Naive thymus-derived CD4-positive, alpha-beta T cell (primary cell): ENCODE results near the gene CPXM2. TPM values are rescaled to one million over a fixed set of nuclear protein-coding genes. Genes with fewer than 3 reads are reported as not detected.

ENCODE experiments used
- ATAC-seq: fragments of 150-1000 bp; cut with Tn5 transposase; 2 replicates; pipeline ENCODE4 v1.10.0; 2021; ENCODE audit warnings: mild to moderate bottlenecking, moderate library complexity
- CTCF ChIA-PET: fragments of 350-600 bp; sonication (Branson Sonifier 250); formaldehyde crosslinking; loops from one replicate; lab custom pipeline; 2021; ENCODE audit warnings: antibody characterized with exemption; lab: Charles Lee
- POLR2A ChIA-PET: fragments of 350-600 bp; sonication (Branson Sonifier 250); formaldehyde crosslinking; loops from one replicate; lab custom pipeline; 2021; ENCODE audit warnings: antibody characterized with exemption, inconsistent platforms; lab: Charles Lee
- DNase-seq, 9 donors: peaks; one replicate each; pipeline versions ENCODE4 v3.0.0 to v3.0.0-alpha.2; 2020 to 2022; ENCODE audit warnings: mixed read lengths in 1 of 9
- H3K27ac ChIP-seq: one replicate; pipeline ENCODE4 v1.7.0; 2013; ENCODE audit warnings: mild to moderate bottlenecking, low read depth, low read length, moderate library complexity
- H3K27me3 ChIP-seq, 2 donors: one replicate each; pipeline ENCODE4 v1.7.0; 2013; ENCODE audit warnings: low read length in 2 of 2, mild to moderate bottlenecking in 2 of 2, moderate library complexity in 2 of 2; ENCODE audit not compliant: control insufficient read depth in 2 of 2, insufficient read depth in 2 of 2
- H3K36me3 ChIP-seq, 3 experiments: 1 replicate in 2 of 3; 2 replicates in 1 of 3; pipeline ENCODE4 v1.7.0; 2013; ENCODE audit warnings: low read length in 3 of 3, mild to moderate bottlenecking in 3 of 3, moderate library complexity in 1 of 3; ENCODE audit not compliant: insufficient read depth in 3 of 3, control insufficient read depth in 2 of 3
- H3K4me1 ChIP-seq, 2 donors: one replicate each; pipeline ENCODE4 v1.7.0; 2013; ENCODE audit warnings: low read length in 2 of 2, mild to moderate bottlenecking in 2 of 2, moderate library complexity in 1 of 2; ENCODE audit not compliant: control insufficient read depth in 2 of 2, insufficient read depth in 2 of 2
- H3K4me3 ChIP-seq: 2 replicates; pipeline ENCODE4 v1.7.0; 2013; ENCODE audit warnings: mild to moderate bottlenecking, low read length
- H3K9me3 ChIP-seq, 3 experiments: 1 replicate in 2 of 3; 2 replicates in 1 of 3; pipeline ENCODE4 v1.7.0; 2013; ENCODE audit warnings: low read length in 3 of 3; ENCODE audit not compliant: control insufficient read depth in 2 of 3
- H3K27ac Mint-ChIP-seq, 9 donors: one replicate each; pipeline ENCODE4 v1.8.0; 2020 to 2022; ENCODE audit warnings: mixed read lengths in 9 of 9, mild to moderate bottlenecking in 8 of 9, moderate library complexity in 5 of 9, inconsistent platforms in 2 of 9
- H3K27me3 Mint-ChIP-seq, 5 donors: one replicate each; pipeline ENCODE4 v1.8.0; 2021 to 2022; ENCODE audit warnings: mixed read lengths in 5 of 5, mild to moderate bottlenecking in 1 of 5
- H3K36me3 Mint-ChIP-seq, 5 donors: one replicate each; pipeline ENCODE4 v1.8.0; 2020 to 2022; ENCODE audit warnings: mixed read lengths in 5 of 5, mild to moderate bottlenecking in 3 of 5, inconsistent platforms in 1 of 5
- H3K4me1 Mint-ChIP-seq, 7 donors: one replicate each; pipeline ENCODE4 v1.8.0; 2020 to 2022; ENCODE audit warnings: mixed read lengths in 7 of 7, mild to moderate bottlenecking in 3 of 7, inconsistent platforms in 1 of 7
- H3K4me3 Mint-ChIP-seq, 10 donors: one replicate each; pipeline ENCODE4 v1.8.0; 2020 to 2022; ENCODE audit warnings: mild to moderate bottlenecking in 10 of 10, mixed read lengths in 10 of 10, moderate library complexity in 6 of 10, inconsistent platforms in 2 of 10
- H3K9me3 Mint-ChIP-seq, 11 donors: one replicate each; pipeline ENCODE4 v1.8.0; 2020 to 2022; ENCODE audit warnings: mixed read lengths in 11 of 11, mild to moderate bottlenecking in 4 of 11, inconsistent platforms in 1 of 11, moderate library complexity in 1 of 11
- intact Hi-C, 2 donors: fragments of 100-400 bp; cut with micrococcal nuclease; formaldehyde crosslinking; loops; one replicate each; pipeline ENCODE4 v1.15.1; 2023
- polyA plus RNA-seq, 2 donors: library from polyadenylated mRNA; unstranded; fragments of 300-500 nt; fragmentation: Illumina TruSeq; gene quantifications; one replicate each; pipeline ENCODE4 v1.2.3, GENCODE V29; 2021
- total RNA-seq, 6 experiments: library from RNA in 5 of 6; stranded (reverse) in 5 of 6; gene quantifications; 1 replicate in 5 of 6; 2 replicates in 1 of 6; pipeline ENCODE4 v1.2.3 and lab custom pipeline; 2021 to 2026

Gene CPXM2
- total and polyA plus RNA-seq, 7 experiments from 2014 or later, result not detected

DNA sequence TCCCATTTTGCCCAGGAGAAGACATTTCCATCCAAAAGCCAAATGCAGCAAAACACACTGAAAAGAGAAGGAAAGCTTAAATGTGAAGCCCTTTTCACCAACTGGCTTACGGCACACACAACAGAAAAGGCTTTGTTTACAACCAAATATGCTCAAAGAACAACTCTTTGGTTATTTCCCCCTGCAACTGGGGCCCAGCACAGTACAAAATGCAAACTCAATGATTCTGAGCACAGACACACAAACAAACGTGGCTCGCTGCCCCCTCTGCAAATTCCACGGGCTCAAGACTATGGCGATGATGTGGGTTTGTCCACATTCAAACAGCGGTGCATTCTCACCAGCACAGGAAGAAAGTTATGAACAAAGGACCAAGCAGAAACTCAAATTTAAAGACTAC is 5.3 kb downstream of the CPXM2 start:
- H3K4me3 Mint-ChIP-seq, result no peak overlapping the region
- no peaks in the 10 kb centered on the region for H3K4me1 ChIP-seq
- no peak overlapping the region for H3K27ac Mint-ChIP-seq
- DNase-seq, result no peak
- no peaks in the 10 kb centered on the region for H3K27me3 ChIP-seq
- POLR2A ChIA-PET, result no interaction called here
- no peaks in the 10 kb centered on the region for H3K9me3 ChIP-seq
- no peaks in the 10 kb centered on the region for H3K36me3 Mint-ChIP-seq
- CTCF ChIA-PET, result no interaction called here
- no peak overlapping the region for H3K27ac ChIP-seq
- no peak for ATAC-seq
- H3K27me3 Mint-ChIP-seq, result peaks cover 17 to 26% (median 23%) of the 10 kb centered on the region in 5 donors
- no peaks in the 10 kb centered on the region for H3K4me1 Mint-ChIP-seq
- no peak overlapping the region for H3K4me3 ChIP-seq
- H3K9me3 Mint-ChIP-seq, result peaks cover 0 to 2% (median 0%) of the 10 kb centered on the region in 11 donors
- H3K36me3 ChIP-seq, result no peaks in the 10 kb centered on the region
- intact Hi-C loops, result no loop called here

- Histone ChIP-seq H3K27me3 (no peaks in the 10 kb centered on the region), H3K36me3 (no peaks in the 10 kb centered on the region), H3K4me3 (no peak overlapping the region), H3K4me1 (no peaks in the 10 kb centered on the region), H3K9me3 (no peaks in the 10 kb centered on the region), H3K27ac (no peak overlapping the region)
- Mint-ChIP-seq H3K4me1 (no peaks in the 10 kb centered on the region), H3K9me3 (peaks cover 0 to 2% (median 0%) of the 10 kb centered on the region in 11 donors), H3K27ac (no peak overlapping the region), H3K36me3 (no peaks in the 10 kb centered on the region), H3K27me3 (peaks cover 12 to 20% (median 18%) of the 10 kb centered on the region in 5 donors), H3K4me3 (no peak overlapping the region)
- CTCF ChIA-PET, result no interaction called here
- DNase-seq (no peak), ATAC-seq (no peak)
- intact Hi-C loops, result no loop called here
- POLR2A ChIA-PET, result no interaction called here
Measured at GRCh38 chr10:123885406-123886170, 6.0 kb downstream of the CPXM2 start.

- peaks cover 6 to 13% (median 12%) of the 10 kb centered on the region in 5 donors for H3K27me3 Mint-ChIP-seq
- ATAC-seq, result no peak
- ChIA-PET CTCF (no interaction called here), POLR2A (no interaction called here)
- Histone ChIP-seq H3K27ac (no peak overlapping the region), H3K9me3 (no peaks in the 10 kb centered on the region), H3K36me3 (no peaks in the 10 kb centered on the region), H3K4me3 (no peak overlapping the region), H3K27me3 (no peaks in the 10 kb centered on the region), H3K4me1 (no peaks in the 10 kb centered on the region)
- intact Hi-C loops, result no loop called here
- H3K4me3 Mint-ChIP-seq, result no peak overlapping the region
- no peaks in the 10 kb centered on the region for H3K36me3 Mint-ChIP-seq
- no peaks in the 10 kb centered on the region for H3K4me1 Mint-ChIP-seq
- no peak for DNase-seq
- no peak overlapping the region for H3K27ac Mint-ChIP-seq
- H3K9me3 Mint-ChIP-seq, result peaks cover 0 to under 1% (median 0%) of the 10 kb centered on the region in 11 donors
Measured at GRCh38 chr10:123884907-123885381, 6.7 kb downstream of the CPXM2 start.

DNA sequence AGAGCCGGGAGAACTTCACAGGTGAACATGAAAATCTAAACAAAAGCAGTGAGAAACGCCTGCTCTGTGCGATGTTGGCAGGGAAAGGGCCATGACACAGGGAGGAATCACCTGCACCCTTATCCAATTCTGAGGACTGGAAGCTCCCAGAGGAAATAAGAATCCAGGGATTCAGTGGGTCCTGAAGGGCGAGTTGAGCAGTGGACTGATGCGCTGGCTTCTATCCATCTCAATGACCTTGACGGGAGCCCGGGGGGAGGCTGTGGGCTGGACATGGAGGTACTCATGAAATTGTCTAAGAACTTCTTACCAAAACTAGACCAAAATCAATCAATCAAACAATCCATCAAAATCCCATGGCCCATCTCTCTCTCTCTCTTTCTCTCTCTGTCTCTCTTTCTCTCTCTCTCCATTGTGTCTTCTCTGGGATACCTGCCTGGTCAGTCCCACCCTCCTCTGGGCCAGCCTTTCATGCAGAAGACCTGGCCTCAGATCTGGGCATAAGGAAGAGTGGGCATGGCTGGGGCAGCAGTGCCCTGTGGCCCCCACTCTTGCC is 7.2 kb downstream of the CPXM2 start:
- H3K27ac ChIP-seq, result no peak overlapping the region
- intact Hi-C loops, result no loop called here
- ChIA-PET POLR2A (no interaction called here), CTCF (no interaction called here)
- no peak for DNase-seq
- H3K9me3 ChIP-seq, result no peaks in the 10 kb centered on the region
- Mint-ChIP-seq H3K4me1 (no peaks in the 10 kb centered on the region), H3K36me3 (no peaks in the 10 kb centered on the region), H3K27ac (no peak overlapping the region), H3K27me3 (peaks cover under 1 to 12% (median 7%) of the 10 kb centered on the region in 5 donors), H3K4me3 (no peak overlapping the region), H3K9me3 (no peaks in the 10 kb centered on the region)
- H3K4me1 ChIP-seq, result no peaks in the 10 kb centered on the region
- H3K4me3 ChIP-seq, result no peak overlapping the region
- no peaks in the 10 kb centered on the region for H3K36me3 ChIP-seq
- ATAC-seq, result no peak
- H3K27me3 ChIP-seq, result no peaks in the 10 kb centered on the region

DNA sequence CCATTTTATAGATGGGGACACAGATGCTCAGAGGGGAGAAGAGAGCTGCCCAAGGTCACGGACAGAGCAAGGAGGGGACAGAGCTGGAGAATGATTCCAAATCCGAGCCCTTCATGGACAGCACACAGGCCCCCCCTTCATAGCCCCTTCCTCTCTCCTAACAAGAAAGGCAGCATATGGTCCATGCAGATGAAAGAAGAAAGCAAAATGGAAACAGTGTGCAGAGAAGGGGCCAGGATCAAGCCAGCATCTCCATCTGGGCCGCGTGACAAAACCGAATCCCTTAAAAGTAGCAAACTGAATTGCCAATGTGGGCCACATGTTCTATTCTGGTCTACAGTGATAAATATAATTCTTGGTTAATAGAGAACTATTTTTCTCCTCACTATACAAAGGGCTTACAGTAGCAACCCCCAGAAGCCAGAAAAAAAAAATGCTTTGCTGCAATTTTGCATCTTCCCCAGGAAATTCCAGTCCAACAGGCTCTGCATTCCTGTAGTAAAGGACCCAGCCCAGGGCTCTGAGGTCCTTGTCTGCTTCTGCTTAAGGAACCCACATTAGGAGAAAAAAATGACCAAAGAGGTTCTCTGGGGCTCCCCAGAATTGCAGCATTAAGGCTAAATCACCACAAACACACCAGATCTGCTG is 7.8 kb downstream of the CPXM2 start:
- H3K4me3 Mint-ChIP-seq, result no peak overlapping the region
- no peaks in the 10 kb centered on the region for H3K9me3 Mint-ChIP-seq
- H3K27me3 Mint-ChIP-seq, result peaks cover 0 to 12% (median 6%) of the 10 kb centered on the region in 5 donors
- intact Hi-C loops, result no loop called here
- DNase-seq (no peak), ATAC-seq (no peak)
- Histone ChIP-seq H3K36me3 (no peaks in the 10 kb centered on the region), H3K27me3 (no peaks in the 10 kb centered on the region), H3K4me3 (no peak overlapping the region), H3K4me1 (no peaks in the 10 kb centered on the region), H3K27ac (no peak overlapping the region), H3K9me3 (no peaks in the 10 kb centered on the region)
- no peak overlapping the region for H3K27ac Mint-ChIP-seq
- no peaks in the 10 kb centered on the region for H3K36me3 Mint-ChIP-seq
- no peaks in the 10 kb centered on the region for H3K4me1 Mint-ChIP-seq
- ChIA-PET CTCF (no interaction called here), POLR2A (no interaction called here)

DNA sequence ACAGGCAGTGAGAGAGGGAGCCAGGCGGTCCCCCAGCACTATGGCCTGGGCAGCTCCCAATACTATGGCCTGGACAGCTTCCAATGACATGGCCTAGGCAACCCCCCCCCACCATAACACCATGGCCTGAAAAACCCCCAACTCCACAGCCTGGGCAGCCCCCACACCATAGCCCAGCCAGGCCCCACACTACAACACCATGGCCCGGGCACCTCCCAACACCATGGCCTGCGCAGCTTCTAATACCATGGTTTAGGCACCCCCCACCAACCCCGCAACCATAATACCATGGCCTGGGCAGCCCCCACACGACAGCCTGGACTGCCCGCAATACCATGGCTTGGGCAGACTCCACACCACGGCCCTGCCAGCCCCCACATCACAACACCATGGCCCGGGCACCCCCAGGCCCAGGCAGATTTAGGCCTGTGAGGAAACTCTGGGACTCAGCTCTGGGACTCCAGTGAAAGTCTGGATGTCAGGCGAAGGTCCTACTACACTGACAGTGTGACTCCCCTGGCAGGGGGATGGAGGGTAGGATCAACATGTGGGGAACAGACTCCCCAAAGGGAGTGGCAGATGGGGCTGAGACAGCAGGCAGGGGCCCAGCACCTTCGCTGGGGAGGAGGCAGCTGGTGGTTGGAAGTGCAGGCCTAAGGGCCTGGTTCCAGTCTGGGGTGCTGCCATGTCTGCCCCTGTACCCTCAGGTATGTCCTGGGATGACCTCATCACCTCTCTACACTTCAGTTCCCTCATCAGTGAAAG is 8.7 kb downstream of the CPXM2 start:
- H3K9me3 Mint-ChIP-seq, result peaks cover 0 to 1% (median 0%) of the 10 kb centered on the region in 11 donors
- H3K27ac ChIP-seq, result no peak overlapping the region
- H3K36me3 ChIP-seq, result no peaks in the 10 kb centered on the region
- DNase-seq (no peak), ATAC-seq (peak; percentile 22)
- H3K36me3 Mint-ChIP-seq, result no peaks in the 10 kb centered on the region
- H3K27me3 Mint-ChIP-seq, result peaks cover 0 to 12% (median under 1%) of the 10 kb centered on the region in 5 donors
- intact Hi-C loops, result no loop called here
- no peaks in the 10 kb centered on the region for H3K27me3 ChIP-seq
- ChIA-PET CTCF (no interaction called here), POLR2A (no interaction called here)
- no peak overlapping the region for H3K4me3 ChIP-seq
- no peak overlapping the region for H3K27ac Mint-ChIP-seq
- H3K4me1 ChIP-seq, result no peaks in the 10 kb centered on the region
- H3K9me3 ChIP-seq, result no peaks in the 10 kb centered on the region
- H3K4me3 Mint-ChIP-seq, result no peak overlapping the region
- H3K4me1 Mint-ChIP-seq, result no peaks in the 10 kb centered on the region
